Lung (tissue), 12 donors: ENCODE measurements around the gene OR51B5. TPM values are rescaled to one million over a fixed set of nuclear protein-coding genes. Genes with fewer than 3 reads are reported as not detected.

Experiments
- ATAC-seq: fragments of 200-7000 bp; cut with Tn5 transposase; one replicate; pipeline ENCODE4 v1.9.1; 2020; ENCODE audit warnings: moderate number of reproducible peaks; ENCODE audit not compliant: insufficient read depth, low FRiP score
- DNase-seq, 3 donors: peaks; one replicate each; pipeline ENCODE4 v3.0.0-alpha.2; 2013 to 2017
- H3K27ac ChIP-seq, 2 donors: one replicate each; pipeline ENCODE4 v1.5.1; 2013; ENCODE audit warnings: mild to moderate bottlenecking in 2 of 2, moderate library complexity in 2 of 2, control low read depth in 1 of 2, inconsistent platforms in 1 of 2, low read depth in 1 of 2, low read length in 1 of 2
- H3K27me3 ChIP-seq, 3 donors: one replicate each; pipeline ENCODE4 v1.5.1; 2013; ENCODE audit warnings: low read length in 2 of 3; ENCODE audit not compliant: control insufficient read depth in 3 of 3, insufficient read depth in 3 of 3
- H3K36me3 ChIP-seq, 4 donors: one replicate each; pipeline ENCODE4 v1.5.1; 2013; ENCODE audit warnings: low read length in 4 of 4, mild to moderate bottlenecking in 1 of 4, moderate library complexity in 1 of 4; ENCODE audit not compliant: control insufficient read depth in 4 of 4, insufficient read depth in 4 of 4
- H3K4me1 ChIP-seq, 5 donors: one replicate each; pipeline ENCODE4 v1.5.1; 2013; ENCODE audit warnings: low read length in 5 of 5, mild to moderate bottlenecking in 2 of 5, moderate library complexity in 1 of 5; ENCODE audit not compliant: control insufficient read depth in 5 of 5, insufficient read depth in 5 of 5
- H3K4me3 ChIP-seq: one replicate; pipeline ENCODE4 v1.5.1; 2013; ENCODE audit warnings: mild to moderate bottlenecking, control low read depth, moderate library complexity
- H3K9ac ChIP-seq, 2 donors: one replicate each; pipeline ENCODE4 v1.5.1; 2013; ENCODE audit warnings: low read length in 2 of 2, control low read depth in 1 of 2; ENCODE audit not compliant: insufficient read depth in 1 of 2
- H3K9me3 ChIP-seq, 4 donors: one replicate each; pipeline ENCODE4 v1.5.1; 2013; ENCODE audit warnings: low read length in 3 of 4, mild to moderate bottlenecking in 1 of 4, moderate library complexity in 1 of 4; ENCODE audit not compliant: control insufficient read depth in 4 of 4, insufficient read depth in 3 of 4
- CTCF ChIP-seq: IDR thresholded peaks from 2 replicates; pipeline ENCODE4 v1.5.1; 2012; ENCODE audit warnings: mild to moderate bottlenecking; ENCODE audit errors: control extremely low read depth, extremely low read depth
- WGBS, 2 donors: extraction: QIAGEN DNeasy Blood & Tissue Kit; methylation state at CpG; one replicate each; pipeline ENCODE4 v1.1.7; 2013; 5-methylcytosine and 5-hydroxymethylcytosine counted together
- polyA plus RNA-seq, 2 donors: library from polyadenylated mRNA; stranded (reverse); fragments of 200-250 nt; gene quantifications; one replicate each; pipeline ENCODE4 v1.2.1, GENCODE V29; 2013
- total RNA-seq, 2 donors: library from RNA; depleted of rRNA in 1 of 2; stranded (reverse); fragments of >200 nt in 1 of 2; gene quantifications; one replicate each; pipeline ENCODE4 v1.2.1, GENCODE V29; 2014 to 2021
- donor health status: control.
- donor health status: control.
- donor health status: Bipolar disorder and iron deficiency.
- donor health status: healthy.
- donor health status: DM: yes; HTN: yes; CAD: no.

The OR51B5 gene
- total and polyA plus RNA-seq, 4 donors: 0.03 to 4.2 (median 0.31) TPM

GRCh38 chr11:5383576-5383975 is 40.3 kb upstream of the OR51B5 start, which contains the start of gene OR51M1:
Gene OR51M1 (plus strand): TSS chr11:5383812. CDS start chr11:5389399, 5,587 bp downstream.
- no peak for ATAC-seq

DNA sequence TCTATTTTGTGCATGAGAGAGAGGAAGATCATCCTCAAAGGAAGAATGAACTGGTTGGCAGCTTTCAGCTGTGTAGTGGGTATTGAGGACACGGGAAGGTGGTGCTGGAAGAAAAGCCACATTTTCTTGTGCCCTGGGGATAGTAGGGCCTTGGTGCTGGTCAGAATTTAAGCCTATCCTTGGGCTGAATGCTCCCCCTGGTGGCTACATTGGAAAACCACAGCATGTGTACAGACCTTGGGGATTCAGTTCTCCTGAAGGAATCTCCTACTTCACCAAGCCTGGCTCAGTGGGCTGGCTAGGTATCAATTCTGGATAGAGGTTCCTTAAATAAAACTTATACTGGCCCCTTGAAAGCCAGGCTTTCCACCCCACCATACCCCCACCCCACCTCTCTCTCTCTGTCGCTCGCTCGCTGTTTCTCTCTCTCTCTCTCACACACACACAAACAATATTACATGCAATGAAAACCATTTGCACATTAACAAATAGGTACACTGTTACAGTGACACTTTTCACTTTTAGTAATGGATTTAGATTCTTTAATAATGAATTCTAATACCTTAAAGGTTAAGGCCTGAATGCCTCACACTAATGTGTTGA is 37.5 kb upstream of the OR51B5 start:
- DNase-seq: peak; percentile 34 to 60 (median 57)
- no peak overlapping the region for H3K9ac ChIP-seq
- WGBS, 2 donors: 78 to 83% methylated on average over 4 of the region's 4 CpGs
- H3K4me3 ChIP-seq: no peak overlapping the region
- H3K36me3 ChIP-seq: no peaks in the 10 kb centered on the region
- no peaks in the 10 kb centered on the region for H3K27me3 ChIP-seq
- ATAC-seq: no peak
- no peak overlapping the region for H3K27ac ChIP-seq
- TF ChIP-seq CTCF: peak; percentile 35
- H3K4me1 ChIP-seq: no peaks in the 10 kb centered on the region
- no peaks in the 10 kb centered on the region for H3K9me3 ChIP-seq

More at GRCh38 chr11:5383576-5383975, 40.3 kb upstream of the OR51B5 start, which contains the start of gene OR51M1:
- WGBS, 2 donors: 65 to 85% methylated on average over 1 of the region's 1 CpG
- Histone ChIP-seq H3K27ac (no peak within 1 kb of the TSS), H3K27me3 (no peaks in the 10 kb centered on the region), H3K9me3 (no peaks in the 10 kb centered on the region), H3K4me3 (no peak within 1 kb of the TSS), H3K4me1 (no peaks in the 10 kb centered on the region), H3K36me3 (no peaks in the 10 kb centered on the region), H3K9ac (no peak within 1 kb of the TSS)
- TF ChIP-seq CTCF: no peak
- no peak for DNase-seq

DNA sequence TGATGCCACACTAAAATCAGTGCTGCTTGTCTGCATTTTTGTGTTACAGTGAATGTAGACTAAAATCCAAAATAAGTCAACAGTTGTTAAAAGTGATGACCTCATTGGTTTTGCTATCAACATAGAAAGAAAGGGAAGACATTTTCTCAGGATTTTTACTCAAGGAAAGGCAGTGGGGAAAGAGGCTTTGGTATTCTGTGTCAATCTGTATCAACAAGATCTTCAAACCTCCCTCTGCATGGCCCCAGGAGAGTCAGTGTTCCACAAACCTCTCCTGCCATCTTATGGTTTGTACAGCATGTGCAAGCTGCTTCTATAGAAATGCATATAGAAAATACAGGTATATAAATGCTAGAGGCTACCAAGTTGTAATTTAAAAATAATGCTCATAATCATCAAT is 26.5 kb upstream of the OR51B5 start:
- no peaks in the 10 kb centered on the region for H3K27me3 ChIP-seq
- H3K9me3 ChIP-seq: peaks cover 0 to 2% (median 0%) of the 10 kb centered on the region in 4 donors
- H3K9ac ChIP-seq: no peak overlapping the region
- DNase-seq (peak in 2 of 3 donors; percentile 18 to 19), ATAC-seq (no peak)
- H3K4me1 ChIP-seq: peaks cover 0 to 4% (median 0%) of the 10 kb centered on the region in 5 donors
- no peak for TF ChIP-seq CTCF
- H3K27ac ChIP-seq: no peak overlapping the region
- no peaks in the 10 kb centered on the region for H3K36me3 ChIP-seq
- no peak overlapping the region for H3K4me3 ChIP-seq
